GM12801 (cell line): ENCODE results near the gene CAPN5.

Source experiments
- TF ChIP-seq, protein P1 (sequence below): IDR thresholded peaks from one replicate; pipeline ENCODE4 v1.5.1; 2011; ENCODE audit warnings: control low read depth; ENCODE audit not compliant: insufficient read length; ENCODE audit errors: extremely low read depth

The CAPN5 gene

DNA sequence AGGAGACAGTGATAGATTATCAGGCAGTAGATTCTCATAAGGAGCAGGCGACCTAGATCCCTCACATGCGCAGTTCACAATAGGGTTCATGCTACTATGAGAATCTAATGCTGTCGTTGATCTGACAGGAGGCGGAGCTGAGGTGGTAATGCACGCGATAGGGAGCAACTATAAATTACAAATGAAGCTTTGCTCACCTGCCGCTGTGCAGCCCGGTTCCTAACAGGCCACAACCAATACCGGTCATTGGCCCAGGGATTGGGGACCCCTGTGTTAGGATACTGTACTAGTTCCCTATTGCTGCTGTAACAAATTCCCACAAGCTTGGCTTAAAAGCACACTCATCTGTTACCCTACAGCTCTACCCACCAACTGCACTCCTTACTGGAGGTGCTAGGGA lies 21.9 kb upstream of the CAPN5 start:
- TF ChIP-seq, protein P1, sequence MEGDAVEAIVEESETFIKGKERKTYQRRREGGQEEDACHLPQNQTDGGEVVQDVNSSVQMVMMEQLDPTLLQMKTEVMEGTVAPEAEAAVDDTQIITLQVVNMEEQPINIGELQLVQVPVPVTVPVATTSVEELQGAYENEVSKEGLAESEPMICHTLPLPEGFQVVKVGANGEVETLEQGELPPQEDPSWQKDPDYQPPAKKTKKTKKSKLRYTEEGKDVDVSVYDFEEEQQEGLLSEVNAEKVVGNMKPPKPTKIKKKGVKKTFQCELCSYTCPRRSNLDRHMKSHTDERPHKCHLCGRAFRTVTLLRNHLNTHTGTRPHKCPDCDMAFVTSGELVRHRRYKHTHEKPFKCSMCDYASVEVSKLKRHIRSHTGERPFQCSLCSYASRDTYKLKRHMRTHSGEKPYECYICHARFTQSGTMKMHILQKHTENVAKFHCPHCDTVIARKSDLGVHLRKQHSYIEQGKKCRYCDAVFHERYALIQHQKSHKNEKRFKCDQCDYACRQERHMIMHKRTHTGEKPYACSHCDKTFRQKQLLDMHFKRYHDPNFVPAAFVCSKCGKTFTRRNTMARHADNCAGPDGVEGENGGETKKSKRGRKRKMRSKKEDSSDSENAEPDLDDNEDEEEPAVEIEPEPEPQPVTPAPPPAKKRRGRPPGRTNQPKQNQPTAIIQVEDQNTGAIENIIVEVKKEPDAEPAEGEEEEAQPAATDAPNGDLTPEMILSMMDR, result no peak

DNA sequence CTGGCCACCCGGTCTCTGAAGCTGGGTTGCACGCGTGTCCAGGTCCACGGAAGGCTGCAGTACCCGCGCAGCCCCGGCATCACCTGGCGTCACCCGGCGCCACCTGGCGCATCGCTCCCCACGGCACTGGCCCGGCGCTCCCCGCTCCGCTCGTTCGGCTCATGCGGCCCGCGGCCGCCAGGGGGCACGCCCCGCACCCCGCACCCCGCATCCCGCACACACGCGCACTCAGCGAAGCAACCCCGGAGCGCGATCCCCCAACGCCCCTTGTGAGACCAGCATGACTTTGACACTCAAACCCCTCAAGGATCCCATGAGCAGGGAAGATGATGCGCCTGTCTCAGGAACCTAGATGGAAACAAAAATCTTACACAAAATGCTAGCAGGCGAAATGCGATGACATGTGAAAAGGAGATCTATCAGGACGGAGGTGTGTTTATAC lies 20.7 kb upstream of the CAPN5 start:
- TF ChIP-seq, protein P1, result no peak

DNA sequence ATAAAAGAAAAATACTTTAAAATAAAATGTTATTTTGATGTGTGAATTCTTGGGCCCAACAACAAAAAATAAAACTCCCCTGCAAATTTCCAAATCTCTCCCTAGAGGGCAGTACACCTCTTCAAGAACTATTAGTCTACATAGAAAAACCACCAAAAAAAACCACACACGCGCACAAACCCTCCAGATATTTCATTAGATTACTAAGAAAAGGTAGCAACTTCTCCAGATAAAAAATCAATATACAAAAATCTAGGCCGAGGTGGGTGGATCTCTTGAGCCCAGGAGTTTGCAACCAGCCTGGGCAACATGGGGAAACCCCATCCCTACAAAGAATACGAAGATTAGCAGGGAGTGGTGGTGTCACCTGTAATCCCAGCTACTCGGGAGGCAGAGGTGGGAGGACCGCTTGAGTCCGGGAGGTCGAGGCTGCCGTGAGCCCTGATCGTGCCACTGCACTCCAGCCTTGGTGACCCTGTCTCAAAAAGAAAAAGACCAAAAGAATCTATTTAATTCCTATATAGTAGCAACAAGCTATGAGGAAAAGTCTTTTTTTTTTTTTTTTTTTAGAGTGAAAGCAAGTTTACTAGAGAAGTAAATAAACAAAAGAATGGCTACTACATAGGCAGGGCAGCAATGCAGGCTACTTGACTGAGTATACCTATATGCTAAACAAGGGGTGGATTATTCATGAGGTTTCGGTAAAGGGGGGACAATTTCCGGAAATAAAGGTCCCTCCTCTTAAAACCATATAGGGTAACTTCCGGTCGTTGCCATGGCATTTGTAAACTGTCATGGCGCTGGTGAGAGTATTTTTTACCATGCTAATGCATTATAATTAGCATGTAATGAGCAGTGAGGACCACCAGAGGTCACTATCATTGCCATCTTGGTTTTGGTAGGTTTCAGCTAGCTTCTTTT lies 19.5 kb upstream of the CAPN5 start:
- TF ChIP-seq, protein P1, result no peak

DNA sequence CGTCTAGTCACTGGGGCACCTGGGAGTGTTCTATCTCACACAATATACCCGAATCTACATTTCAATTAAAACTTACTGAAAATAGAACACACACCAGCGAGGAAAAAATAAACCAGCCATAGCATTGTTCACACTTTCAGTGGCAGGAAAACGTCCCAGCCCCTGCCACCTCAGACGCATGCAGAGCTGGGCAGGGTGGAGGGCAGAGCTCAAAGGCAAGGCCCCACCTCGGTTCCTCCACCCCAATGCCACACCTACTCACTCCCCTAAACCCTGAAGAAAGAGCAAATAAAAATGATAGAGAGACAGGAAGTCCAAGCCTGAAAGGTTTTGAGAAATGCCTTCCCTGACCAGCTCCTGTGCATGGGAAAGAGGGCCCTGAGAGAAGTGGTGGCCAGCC lies 17.7 kb upstream of the CAPN5 start:
- TF ChIP-seq, protein P1, result no peak

DNA sequence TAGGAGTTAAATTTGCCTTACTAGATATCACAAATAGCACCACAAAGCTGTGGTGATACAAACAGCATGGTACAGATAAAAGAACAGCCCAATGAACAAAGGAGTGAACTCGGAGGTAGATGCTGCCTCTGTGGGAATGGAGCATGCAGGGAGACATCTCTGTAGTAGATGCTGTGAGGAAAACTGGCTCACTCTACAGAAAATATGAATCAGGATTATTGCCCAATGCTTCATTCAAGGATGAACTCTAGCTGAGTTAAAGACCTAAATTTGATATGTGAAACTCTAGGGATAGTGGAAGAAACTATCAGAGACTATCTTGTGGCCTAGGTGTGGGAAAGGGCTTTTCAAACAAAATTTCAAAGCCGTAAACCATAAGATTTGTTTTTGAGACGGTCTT lies 15.3 kb upstream of the CAPN5 start:
- TF ChIP-seq, protein P1, result no peak

DNA sequence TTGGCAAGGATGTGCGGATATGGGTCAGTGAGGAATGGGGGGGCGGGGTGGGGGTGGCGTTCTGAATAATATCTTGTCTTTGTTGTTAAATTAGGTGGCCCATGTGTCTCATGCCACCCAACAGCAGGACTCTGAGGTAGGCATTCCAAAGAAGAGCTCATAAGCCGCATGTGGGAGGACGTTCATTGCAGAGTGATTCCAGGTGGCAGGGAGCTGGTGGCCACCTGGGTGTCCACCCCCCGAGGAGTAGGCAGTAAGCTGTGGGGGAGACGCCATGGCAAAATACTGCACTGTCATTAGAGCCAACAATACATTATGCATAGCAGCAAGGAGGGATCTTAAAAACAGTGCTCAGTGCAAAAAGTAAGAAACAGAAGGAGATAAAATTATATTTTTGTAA lies 14.3 kb upstream of the CAPN5 start:
- TF ChIP-seq, protein P1, result no peak

DNA sequence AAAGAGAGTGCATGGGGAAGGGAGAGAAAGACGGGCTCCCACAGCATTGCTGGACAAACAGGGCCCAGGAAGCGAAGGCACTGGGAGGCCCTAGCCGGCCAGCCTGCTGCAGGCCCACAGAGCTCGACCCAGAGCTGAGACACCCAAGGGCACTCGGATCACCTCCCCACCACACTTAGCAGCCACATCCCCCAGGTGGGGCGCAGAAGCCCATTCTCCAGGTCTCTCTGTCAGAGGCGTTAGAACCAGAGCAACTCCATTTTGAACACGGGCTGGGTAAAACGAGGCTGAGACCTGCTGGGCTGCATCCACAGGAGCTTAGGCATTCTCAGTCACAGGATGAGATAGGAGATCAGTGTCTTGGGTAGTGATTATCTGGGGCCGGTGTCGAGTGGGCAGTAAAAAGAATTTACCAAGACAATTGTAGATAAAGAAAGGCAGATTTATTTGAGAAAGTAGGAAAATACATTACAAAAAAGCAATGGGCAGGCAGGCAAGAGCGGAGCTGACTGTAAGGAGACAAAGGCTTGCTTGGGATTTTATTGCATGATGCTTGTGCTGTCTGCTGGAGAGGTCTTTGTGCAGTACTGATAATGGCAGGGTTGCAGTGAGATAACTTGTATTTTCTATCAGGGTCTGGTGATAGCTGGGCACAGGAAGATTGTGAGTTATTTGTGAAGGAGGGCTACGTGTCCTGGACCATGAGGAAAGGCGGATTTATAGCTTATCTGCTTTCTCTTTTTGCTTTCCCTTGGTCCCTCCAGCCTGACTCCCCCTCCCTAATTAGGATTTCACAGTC lies 13.4 kb upstream of the CAPN5 start:
- TF ChIP-seq, protein P1, result no peak
